GM21367 (cell line): Measurements from ENCODE around the gene S100A16.
"Not testable (repeated sequence)": the region's sequence is repeated elsewhere in the genome, so short reads cannot be mapped to it uniquely, and the experiment has no call there.

Experiments
- ATAC-seq: cut with Tn5 transposase; IDR thresholded peaks from one replicate; pipeline ENCODE4 v1.9.1; 2021; ENCODE audit not compliant: unreplicated experiment

S100A16 gene

DNA sequence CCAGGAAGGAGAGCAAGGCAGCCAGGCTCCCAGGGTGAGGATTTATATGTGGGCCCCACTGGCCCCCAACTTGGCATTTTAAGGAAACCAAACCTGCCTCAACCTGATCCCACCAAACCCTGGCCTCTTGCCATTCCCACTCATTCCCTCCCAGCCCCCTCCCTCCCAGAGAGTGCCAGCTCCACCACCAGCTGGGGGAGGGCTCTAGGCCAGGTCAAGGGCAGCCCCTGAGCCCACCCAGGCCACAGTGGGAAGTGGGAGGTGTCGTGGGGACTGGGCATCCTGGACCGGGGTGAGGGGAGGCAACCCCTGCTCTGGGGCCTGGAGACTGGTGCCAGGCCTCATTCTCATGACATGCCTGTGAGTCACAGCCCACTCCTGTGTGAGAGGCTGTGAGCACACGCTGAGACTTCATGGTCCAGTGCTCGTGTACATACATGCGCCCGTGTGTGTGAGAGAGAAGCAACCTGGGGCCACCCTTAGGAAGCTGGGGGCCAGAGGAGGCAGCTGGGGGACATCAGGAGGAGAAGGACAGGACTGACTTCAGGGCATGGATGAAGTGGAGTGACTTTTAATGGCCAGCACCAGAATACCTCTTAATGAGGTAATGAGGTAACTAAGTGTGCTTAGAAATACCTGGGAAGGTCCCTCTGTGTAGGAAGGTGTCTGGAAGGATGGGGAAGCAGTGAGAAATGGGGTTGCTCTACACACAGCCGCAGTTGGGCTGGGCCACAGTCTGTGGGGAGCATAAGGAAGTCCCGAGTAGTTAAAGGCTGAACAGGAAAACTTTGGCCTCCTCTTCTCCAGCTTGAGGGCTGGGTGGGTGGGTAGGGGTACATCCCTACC, 47.2 kb downstream of the S100A16 start, which contains the start of gene S100A2:
Gene S100A2, minus strand, starts transcription at position 316 of the 846 bp plus-strand sequence. CDS start 1,967 bp downstream, outside the sequence.
- no peak for ATAC-seq

- no peak for ATAC-seq
Measured at GRCh38 chr1:153563991-153564390, 48.9 kb downstream of the S100A16 start.

DNA sequence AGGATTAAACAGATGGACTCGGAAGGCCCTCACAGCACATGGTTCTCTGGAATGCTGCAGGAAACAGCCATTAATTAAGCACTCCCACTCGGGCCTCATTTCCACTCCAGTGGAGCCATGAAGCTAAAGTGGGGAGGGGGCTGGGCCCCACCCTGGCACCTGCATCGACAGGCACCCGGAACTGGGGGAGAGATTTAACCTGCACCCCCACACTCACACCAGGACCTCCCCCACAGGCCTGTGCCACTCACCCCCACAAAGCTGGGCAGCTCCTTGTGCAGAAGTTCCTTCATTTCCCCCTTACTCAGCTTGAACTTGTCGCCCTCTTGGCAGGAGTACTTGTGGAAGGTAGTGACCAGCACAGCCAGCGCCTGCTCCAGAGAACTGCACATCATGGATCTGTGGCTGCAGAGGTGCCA, 49.4 kb downstream of the S100A16 start:
- ATAC-seq, result no peak

DNA sequence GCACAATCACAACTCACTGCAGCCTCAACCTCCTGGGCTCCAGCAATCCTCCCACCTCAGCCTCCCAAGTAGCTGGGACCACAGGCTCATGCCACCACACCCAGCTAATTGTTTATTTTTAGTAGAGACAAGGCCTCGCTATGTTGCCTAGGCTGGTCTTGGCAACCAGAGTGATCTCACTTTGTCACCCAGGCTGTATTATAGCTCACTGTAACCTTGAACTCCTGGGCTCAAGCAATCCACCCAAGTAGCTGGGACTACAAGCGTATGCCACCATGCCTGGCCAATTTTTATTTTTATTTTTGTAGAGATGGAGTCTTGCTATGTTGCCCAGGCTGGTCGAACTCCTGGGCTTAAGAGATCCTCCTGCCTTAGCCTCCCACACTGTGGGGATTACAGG, 50.9 kb downstream of the S100A16 start:
- not testable (repeated sequence) for ATAC-seq

GRCh38 chr1:153561466-153561985, 51.4 kb downstream of the S100A16 start:
- no peak for ATAC-seq

GRCh38 chr1:153560771-153561465, 52.0 kb downstream of the S100A16 start:
- no peak for ATAC-seq

DNA sequence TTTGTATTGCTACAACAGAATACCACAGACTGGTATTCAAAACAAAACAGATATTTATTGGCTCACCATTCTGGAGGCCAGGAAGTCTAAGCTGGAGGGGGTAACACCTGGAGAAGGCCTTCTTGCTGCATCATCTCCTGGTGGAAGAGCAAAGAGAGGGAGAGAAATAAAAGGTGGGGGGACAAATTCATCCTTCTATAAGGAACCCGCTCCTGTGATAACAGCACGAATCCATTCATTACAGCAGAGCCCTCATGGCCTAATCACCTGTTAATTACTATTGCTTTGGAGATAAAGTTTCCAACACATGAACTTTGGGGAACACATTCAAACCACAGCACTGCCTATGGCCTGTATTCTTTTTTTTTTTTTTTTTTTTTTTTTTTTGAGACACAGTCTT, 52.7 kb downstream of the S100A16 start:
- no peak for ATAC-seq

- ATAC-seq, result no peak
Measured at GRCh38 chr1:153557877-153558276, 55.1 kb downstream of the S100A16 start.
